A673 (cell line): ENCODE data around the gene GRM5.

ENCODE experiments used
- EZH2 ChIP-seq: fragments of 200-600 bp; sonication (generic); IDR thresholded peaks from 2 replicates; pipeline ENCODE4 v1.6.1; 2017; ENCODE audit warnings: borderline replicate concordance, low read depth, mild to moderate bottlenecking, mixed read lengths, antibody characterized with exemption, low read length; ENCODE audit not compliant: poor library complexity, severe bottlenecking
- TF ChIP-seq, protein P1 (sequence below): fragments of 300-800, 200-600 bp; sonication (generic); conservative IDR thresholded peaks from 2 replicates; pipeline ENCODE4 v1.5.1; 2017; ENCODE audit warnings: low read depth, mild to moderate bottlenecking, antibody characterized with exemption, low read length, moderate library complexity, mixed read lengths

DNA sequence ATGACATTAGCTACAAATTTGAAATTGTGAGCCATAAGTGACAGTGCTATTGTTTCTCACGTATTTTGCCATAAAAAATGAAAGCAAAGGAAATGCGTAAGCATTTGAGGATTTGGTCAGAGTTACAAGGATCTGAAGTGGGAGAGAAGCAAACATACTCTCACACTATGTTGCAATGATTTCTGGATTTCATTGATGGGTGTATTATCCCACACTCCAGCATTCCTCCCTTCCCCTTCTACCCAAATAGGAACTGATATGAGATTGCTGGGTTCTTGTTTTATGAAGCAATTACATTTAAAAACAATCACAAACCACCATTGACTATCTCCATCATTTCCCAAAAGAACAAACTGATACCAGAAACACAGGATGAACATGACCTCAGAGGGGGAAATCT is 414.2 kb downstream of the GRM5 start:
- TF ChIP-seq, protein P1, sequence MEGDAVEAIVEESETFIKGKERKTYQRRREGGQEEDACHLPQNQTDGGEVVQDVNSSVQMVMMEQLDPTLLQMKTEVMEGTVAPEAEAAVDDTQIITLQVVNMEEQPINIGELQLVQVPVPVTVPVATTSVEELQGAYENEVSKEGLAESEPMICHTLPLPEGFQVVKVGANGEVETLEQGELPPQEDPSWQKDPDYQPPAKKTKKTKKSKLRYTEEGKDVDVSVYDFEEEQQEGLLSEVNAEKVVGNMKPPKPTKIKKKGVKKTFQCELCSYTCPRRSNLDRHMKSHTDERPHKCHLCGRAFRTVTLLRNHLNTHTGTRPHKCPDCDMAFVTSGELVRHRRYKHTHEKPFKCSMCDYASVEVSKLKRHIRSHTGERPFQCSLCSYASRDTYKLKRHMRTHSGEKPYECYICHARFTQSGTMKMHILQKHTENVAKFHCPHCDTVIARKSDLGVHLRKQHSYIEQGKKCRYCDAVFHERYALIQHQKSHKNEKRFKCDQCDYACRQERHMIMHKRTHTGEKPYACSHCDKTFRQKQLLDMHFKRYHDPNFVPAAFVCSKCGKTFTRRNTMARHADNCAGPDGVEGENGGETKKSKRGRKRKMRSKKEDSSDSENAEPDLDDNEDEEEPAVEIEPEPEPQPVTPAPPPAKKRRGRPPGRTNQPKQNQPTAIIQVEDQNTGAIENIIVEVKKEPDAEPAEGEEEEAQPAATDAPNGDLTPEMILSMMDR: no peak
- TF ChIP-seq EZH2: no peak
